WI38 (cell line): ENCODE results near the gene FLAD1.

Source experiments
- H3K4me3 ChIP-seq: 2 replicates; pipeline ENCODE4 v1.5.1; 2011; ENCODE audit warnings: low read depth, mild to moderate bottlenecking, control low read depth, low read length
- CTCF ChIP-seq: IDR thresholded peaks from 2 replicates; pipeline ENCODE4 v1.5.1; 2012; ENCODE audit warnings: low read depth, mild to moderate bottlenecking, control low read depth, low read length

The FLAD1 gene

GRCh38 chr1:154938604-154939399 is 44.3 kb upstream of the FLAD1 start:
- no peak for TF ChIP-seq CTCF

GRCh38 chr1:154940213-154940560 is 43.0 kb upstream of the FLAD1 start:
- no peak overlapping the region for H3K4me3 ChIP-seq
- no peak for TF ChIP-seq CTCF

More at GRCh38 chr1:154938604-154939399, 44.3 kb upstream of the FLAD1 start:
- no peak overlapping the region for H3K4me3 ChIP-seq

GRCh38 chr1:154940651-154941194 is 42.4 kb upstream of the FLAD1 start:
- no peak overlapping the region for H3K4me3 ChIP-seq
- no peak for TF ChIP-seq CTCF

- no peak for TF ChIP-seq CTCF
- H3K4me3 ChIP-seq, result no peak overlapping the region
Measured at GRCh38 chr1:154941333-154942013, 41.7 kb upstream of the FLAD1 start.

GRCh38 chr1:154943649-154944400 is 39.3 kb upstream of the FLAD1 start:
- peak; percentile 79 for TF ChIP-seq CTCF
- H3K4me3 ChIP-seq, result no peak overlapping the region

GRCh38 chr1:154944401-154945159 is 38.6 kb upstream of the FLAD1 start:
- no peak overlapping the region for H3K4me3 ChIP-seq

More at GRCh38 chr1:154944401-154945159, 38.6 kb upstream of the FLAD1 start:
- no peak for TF ChIP-seq CTCF
